Cardiac septum (tissue), 1 donor: Measurements from ENCODE around the gene SCAMP2. TPM values are rescaled to one million over a fixed set of nuclear protein-coding genes. Genes with fewer than 3 reads are reported as not detected.

Experiments
- DNase-seq: peaks from one replicate; pipeline ENCODE4 v3.0.0-alpha.2; 2020; ENCODE audit warnings: low spot score
- intact Hi-C: fragments of 100-400 bp; cut with DNase I; formaldehyde crosslinking; loops from one replicate; pipeline ENCODE4 v1.14.0; 2022
- total RNA-seq: library from RNA; stranded (reverse); fragmentation: NEBNext Ultra II Directional; extraction: Animal tissue kit (Norgen Biotek cat#: 25700); gene quantifications from one replicate; pipeline ENCODE4 v1.2.1, GENCODE V29; 2021
- donor health status: DM: no; HTN: no; CAD: no.

The SCAMP2 gene
- total RNA-seq, 1 donor from 2014 or later: 33.3 TPM

DNA sequence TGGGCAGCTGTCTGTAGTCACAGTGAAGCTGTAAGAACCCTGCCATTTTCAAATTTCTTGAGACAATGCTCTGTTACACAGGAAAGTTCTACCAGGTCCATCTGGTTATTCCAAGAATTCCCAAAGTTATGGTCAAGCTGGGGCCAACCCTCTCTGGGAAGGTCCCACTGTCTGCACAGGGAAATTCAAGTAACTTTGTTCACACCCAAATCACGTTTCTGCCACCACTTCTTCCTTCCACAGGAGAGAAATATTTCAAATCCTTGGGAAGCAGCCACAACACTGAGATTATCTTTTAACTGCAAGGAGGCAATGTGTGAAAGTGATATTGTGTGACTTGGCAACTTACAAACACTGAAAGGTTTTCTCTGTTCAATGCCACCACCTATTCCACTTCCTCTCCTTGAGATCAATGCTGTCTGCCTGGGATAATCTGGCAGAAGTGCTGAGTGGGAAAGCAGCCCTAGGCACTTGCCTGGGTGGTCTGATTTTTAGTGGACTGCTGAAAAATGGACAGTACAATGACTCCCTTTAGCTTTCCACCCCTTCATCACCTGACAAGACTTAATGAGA, 5.6 kb downstream of the SCAMP2 start:
- no peak for DNase-seq
- intact Hi-C loops: no loop called here

DNA sequence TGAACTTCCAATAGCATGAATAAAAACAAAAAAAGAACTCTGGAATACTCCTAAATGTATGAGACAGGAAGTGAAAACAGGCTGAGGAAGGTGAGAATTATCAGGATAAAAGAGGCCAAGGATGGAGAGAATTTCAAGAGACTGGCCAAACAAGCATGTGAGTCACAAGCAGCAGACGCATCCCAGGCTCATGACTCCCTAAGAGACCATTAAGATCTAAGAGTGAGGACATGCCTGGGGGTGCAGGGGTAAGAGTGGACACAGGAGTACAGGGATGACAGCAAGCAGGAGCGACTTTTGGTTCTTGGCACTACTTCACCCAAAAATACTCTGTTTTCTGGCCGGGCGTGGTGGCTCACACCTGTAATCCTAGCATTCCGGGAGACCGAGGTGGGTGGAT, 7.1 kb downstream of the SCAMP2 start:
- no peak for DNase-seq
- intact Hi-C loops: no loop called here

DNA sequence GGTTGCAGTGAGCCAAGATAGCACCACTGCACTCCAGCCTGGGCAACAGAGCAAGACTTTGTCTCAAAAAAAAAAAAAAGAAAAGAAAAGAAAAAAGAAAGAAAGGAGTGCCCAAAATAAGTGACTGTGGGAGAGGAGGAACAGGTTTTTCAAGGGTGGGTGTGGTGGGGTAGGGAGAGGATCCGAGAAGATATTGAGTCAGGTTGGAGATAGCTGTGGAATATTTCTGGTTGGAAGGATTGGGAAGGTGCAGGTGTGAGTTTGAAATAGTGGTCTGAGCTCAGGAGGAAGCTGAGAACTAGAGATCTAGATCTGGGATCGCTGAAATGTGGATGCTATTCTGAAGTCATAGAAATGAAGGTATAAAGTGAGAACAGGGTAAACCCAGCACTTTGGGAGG, 7.8 kb downstream of the SCAMP2 start:
- intact Hi-C loops: no loop called here
- no peak for DNase-seq

DNA sequence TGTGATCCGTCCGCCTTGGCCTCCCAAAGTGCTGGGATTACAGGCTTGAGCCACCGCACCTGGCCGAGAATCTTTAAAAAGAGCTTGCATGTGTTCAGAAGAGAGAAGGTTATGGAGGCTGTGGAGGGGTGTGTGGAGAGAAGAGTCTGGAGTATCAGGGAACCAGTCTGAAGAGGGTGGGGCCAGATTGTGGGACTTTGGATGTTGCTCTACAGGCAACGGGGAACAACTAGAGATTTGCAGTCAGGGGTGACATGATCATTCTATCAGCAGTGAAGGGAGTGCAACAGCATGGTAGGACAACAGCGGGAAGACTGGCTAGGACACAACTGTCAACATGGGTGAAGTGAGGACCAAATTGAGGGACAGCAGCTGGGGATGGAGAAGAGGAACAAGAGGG, 8.9 kb downstream of the SCAMP2 start:
- DNase-seq: no peak
- intact Hi-C loops: no loop called here

DNA sequence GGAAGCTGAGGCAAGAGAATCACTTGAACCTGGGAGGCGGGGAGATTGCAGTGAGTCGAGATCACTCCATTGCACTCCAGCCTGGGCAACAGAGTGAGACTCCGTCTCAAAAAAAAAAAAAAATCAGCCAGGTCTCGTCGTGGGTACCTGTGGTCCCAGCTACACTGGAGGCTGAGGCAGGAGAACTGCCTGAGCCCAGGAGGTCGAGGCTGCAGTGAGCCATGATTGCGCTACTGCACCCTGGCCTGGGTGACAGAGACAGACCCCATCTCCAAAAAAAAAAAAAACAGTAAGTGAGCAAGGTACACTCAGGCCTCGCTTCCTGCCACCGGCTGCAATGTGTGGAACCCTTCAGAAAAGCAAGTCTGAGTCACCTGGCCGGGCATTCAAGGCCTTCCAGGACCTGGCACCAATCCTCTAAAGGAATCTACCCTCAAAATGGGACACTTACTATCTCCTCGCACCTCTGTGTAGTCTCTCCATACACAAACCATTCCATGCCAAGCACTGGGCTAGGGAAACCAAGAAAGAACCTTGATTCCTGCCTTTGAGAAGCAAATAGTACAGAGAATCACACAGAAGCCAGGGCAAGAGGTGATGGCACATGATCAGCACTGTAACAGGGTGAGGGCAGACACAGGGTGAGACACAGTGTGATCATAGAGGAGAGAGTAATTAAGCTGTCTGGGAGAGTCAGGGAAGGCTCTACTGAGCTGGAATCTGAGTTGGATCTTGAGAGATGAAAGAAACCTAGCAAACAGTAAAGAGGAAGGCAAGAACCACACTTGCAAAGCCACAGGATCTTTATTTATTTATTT, 9.7 kb downstream of the SCAMP2 start:
- intact Hi-C loops: no loop called here
- no peak for DNase-seq

DNA sequence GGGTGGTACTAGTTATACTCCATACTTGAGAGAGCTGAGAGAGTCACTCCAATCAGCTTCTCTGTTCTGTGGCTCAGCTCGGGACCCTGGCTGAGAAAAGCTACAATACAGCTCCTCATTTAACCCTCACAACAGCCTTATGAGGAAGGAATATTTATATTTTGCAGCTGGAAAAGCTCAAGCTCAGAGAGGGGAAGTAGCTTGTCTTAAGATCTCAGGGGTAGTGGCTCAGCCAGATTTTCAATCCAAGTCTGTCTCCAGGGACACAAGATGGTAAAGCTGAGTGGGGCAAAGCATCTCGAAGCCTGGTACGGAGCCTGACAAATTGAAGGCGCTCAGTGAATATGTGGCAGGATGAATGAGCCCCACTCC, 14.8 kb downstream of the SCAMP2 start:
- intact Hi-C loops: no loop called here
- no peak for DNase-seq

DNA sequence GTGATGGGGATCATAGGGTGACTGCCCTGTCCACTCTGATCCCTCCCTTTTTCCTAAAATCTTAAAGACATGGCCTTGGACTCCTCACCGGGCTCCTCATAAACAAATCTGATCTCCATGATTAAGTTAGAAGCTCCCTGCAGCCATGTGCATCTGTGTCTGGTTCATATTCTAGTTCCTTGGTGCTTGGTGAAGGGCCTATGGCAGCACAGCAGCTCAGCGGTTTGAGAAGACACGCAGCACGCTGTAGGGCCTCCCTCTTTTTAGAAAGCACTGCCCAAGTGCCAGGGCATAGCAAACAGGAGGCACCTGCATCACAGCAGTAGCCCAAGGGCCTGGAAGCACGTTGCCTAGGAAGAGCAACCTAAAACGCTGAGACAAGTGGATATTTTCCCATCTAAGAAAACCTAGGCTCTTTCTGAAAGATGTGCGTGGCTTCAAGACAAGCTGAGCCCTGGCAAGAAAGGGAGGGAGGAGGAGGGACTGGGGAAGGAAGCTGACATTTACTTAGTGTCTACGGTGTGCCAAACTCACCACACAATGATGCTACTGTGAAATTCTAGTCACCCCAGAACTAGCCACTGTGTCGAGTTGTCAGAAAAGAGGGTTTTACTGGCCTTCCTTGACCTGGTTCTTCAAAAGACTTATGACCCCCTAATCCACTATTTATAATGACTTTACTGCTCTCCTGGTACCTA, 15.3 kb downstream of the SCAMP2 start:
- DNase-seq: no peak
- intact Hi-C loops: no loop called here

DNA sequence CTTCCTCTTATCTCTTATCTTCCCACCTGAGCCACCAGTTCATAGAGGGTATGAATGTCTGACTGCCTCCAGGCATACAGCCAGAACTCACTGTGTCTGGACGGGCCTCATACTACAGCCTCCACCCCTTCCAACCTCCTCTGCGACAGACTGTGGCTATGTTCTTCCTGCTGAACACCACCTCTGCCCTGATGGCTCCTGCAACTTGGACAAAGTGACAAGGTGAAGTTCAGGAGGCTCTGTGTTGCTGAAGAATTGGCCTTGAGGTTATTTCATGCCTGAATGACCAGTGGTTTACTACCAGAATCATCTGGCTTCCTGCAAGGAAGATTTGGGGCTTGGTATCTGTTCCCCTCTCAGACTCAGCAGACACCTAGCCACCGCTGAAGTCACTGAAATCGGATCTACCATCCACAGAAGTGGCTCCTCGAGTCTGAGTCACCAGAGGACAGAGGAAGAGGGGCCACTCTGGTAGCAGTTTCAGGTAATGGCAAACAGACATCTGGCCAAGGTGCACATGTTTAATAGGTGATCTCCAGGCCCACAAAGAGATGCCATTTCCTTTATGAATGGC, 16.0 kb downstream of the SCAMP2 start:
- DNase-seq: no peak
- intact Hi-C loops: no loop called here

DNA sequence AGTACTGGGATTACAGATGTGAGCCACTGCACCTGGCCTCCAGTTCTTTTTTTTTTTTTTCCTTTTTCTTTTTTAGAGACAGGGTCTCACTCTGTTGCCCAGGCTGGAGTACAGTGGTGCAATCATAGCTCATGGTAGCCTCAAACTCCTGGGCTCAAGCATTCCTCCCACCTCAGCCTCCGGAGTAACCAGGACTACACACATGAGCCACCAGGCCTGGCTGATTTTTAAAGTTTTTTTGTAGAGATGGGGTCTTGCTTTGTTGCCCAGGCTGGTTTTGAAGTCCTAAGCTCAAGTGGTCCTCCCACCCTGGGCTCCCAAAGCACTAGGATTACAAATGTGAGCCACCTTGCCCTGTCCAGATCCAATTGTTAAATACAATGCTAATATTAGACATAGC, 16.6 kb downstream of the SCAMP2 start:
- intact Hi-C loops: no loop called here
- no peak for DNase-seq

DNA sequence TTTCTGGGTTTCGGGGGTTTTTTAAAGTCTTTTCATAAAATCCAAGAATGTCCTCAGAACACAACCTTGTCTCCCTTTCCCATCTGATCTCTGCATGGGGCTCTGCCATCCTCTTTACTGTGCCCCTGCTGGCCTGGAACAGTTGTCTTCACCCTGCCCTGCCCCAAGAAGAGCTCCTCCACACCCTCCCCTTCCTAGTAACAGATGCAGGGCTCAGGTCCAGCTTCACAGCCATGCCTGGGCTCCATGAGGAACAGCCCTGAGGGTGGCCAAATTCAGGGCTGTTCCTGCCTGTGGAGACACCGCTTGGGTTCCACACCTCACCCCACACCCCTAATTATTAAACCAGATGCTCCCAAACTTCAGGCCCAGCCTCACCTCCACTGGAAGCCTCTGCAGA, 17.3 kb downstream of the SCAMP2 start:
- intact Hi-C loops: no loop called here
- DNase-seq: no peak

DNA sequence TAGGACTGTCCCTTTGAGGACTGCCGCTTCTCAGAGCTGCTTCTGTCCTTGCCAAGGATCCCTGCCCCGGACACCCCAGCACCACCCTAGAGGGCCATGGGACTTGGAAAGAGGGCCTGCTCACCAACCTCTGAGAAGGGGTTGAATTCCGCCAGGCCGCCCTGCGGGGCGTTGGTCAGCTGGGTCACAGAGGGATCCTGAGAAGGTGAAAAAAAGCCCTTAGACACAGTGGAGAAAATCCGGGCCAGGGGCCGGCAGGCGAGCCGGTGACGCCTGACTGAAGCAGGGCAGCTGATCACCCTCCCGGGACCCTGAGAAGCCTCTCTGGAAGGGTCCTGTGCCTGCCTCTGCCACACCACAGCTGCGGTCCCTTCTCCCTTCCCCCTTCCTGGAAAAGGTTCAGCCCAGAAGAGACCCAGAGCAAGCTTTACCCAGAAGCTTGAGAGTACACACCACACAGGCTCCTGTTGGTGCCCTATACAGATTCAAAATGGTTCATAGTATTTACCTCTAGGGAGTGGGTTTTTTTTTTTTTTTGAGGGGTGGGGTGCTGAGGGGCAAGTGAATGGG, 18.6 kb downstream of the SCAMP2 start:
- intact Hi-C loops: no loop called here
- DNase-seq: no peak

DNA sequence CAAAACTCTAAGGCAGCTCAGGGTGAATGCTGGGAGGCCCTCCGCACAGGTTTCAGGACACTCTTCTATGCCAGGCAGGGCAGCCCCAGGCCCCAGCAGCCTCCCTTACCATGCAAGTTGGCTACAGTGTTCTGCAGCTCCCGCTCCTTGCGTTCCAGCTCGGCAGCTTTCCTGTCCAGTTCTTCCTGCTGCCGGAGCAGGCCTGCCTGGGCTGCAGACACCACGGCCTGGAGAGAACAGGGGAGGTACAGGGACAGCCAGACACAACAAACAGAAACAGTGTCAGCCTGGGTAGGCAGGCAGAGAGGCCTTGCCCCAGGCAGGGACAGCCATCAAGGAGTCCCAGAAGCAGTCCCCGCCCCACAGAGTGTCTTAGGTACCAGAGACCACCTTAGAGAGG, 21.2 kb downstream of the SCAMP2 start:
- no peak for DNase-seq
- intact Hi-C loops: no loop called here

DNA sequence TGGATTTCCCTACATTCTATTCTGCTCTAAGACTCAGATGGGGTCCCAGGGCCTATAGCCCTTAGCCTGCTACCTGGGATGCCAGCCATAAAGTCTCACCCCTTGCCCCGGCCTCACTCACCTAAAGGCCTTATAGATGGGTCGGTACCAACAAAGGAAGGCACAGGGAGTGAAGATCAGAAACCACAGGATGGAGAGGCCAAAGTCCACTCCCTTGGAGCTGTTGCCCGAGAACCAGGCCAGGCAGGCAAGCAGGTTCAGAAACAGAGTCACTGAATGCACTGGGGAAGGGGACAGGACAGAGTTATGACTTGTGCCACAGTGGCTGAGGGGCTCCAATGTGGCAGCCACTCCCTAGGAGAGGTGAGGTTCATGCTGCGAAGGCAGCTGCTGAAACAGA, 22.8 kb downstream of the SCAMP2 start:
- intact Hi-C loops: no loop called here
- DNase-seq: no peak

DNA sequence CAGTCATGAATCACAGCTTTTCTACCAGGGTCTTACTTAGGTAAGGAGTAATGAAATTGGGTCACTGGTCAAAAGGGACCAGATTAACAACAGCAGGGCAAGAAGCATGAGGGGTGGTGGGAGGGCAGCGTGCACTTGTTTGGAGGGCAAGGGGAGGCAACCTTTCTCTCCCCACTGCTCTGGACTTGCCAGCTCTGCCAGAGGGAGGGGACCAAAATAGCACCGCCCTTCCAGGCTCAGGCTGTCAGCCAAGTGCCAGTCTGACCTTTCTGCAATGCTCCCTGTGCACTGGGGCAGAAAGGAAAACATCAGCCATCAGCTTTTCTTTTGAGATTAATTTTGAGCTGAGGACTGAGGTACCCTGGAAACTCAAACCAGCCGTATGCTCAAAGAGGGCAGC, 25.7 kb downstream of the SCAMP2 start:
- intact Hi-C loops: no loop called here
- DNase-seq: no peak

DNA sequence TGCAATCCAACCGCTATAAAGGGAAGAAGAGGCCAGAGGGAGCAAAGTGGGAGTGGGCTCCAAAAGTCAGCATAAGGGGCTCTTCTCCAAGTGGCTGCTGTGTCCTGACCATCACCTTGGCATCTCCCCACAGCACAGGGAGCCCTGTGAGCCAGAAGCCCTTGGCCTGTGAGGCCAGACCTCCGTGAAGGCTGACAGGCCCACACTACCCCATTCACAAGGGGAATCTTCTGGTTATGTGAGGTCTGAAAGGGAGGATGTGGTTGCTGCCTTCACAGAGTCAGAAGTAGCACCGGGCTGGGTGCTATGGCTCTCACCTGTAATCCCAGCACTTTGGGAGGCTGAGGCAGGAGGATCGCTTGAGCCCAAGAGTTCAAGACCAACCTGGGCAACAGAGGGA, 27.6 kb downstream of the SCAMP2 start:
- DNase-seq: no peak
- intact Hi-C loops: no loop called here

DNA sequence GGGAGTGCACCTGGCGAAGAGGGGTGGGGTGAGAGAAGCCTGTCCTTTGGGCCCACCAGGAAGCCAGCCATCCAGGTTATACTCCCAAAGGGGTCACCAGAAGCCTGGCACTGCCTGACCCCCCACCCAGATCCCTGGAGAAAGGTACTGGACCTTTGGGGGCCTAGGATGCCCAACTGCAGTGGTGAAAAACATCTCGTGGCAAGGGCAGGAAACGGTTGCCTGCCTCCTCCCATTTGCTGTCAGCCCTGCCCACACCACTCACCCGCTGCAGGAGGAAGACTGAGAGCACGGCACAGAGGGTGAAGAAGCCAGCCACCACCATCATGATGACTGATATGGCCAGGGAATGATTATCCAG, 28.0 kb downstream of the SCAMP2 start:
- DNase-seq: no peak
- intact Hi-C loops: no loop called here

DNA sequence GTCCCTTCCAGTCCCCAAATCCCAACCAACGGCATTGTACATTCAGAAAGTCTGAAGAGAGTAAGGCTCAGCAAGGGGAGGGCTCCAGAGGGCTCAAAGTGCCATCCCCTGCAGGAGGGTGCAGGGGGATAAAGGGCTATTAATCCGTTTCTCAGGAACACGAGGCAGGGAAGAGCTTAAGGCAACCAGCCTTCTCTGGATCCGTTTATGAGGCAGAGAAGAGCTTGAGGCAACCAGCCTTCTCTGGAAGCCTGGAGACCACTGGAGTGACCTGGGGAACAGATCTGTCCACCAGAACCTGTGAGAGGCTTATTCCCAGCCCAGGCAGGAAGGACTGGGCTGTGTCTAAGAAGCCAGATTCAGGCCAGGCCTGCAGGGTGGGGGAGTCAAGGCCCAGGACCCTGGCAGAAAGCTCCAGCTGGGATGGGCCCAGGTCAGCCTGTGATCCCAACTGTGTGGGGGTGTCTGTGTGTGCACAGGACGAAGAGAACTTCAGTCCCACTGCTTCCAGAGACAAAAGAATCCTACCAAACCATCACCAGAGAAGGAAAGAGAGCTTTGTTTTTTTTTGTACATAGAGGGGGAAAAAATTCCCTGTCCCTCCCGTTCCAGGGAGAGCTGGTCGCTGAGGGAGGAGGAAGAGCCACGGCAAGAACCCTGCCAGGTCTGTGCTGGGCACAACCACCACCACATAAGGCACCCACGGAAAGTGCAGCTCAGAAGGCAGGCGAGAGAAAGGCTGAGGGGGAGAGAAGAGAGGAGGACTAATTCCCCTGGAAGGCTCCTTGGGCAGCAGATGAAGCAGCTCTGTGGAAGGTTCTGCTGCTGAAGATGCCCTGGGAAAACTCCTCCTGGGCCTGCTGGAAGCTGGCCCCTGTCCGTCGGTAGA, 28.6 kb downstream of the SCAMP2 start:
- intact Hi-C loops: no loop called here
- DNase-seq: no peak

DNA sequence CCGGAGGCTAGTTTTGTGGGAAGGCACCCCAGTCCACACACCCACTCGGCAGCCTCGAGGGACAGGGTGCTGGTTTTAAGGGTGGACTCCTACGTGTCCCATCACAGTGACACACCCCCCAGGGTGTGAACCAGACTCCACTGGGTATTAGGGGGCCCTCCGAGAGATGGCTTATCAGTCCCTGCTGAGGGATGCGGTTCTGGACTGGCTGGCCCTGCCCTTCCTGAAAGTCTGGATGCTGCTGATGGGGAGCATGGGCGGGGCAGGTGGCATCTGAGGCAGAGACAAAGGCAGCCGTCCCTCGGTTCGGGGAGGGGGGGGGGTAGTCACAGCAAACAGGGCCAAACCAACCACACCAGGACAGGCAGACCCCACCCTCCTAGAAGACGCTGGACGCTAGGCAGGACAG, 29.3 kb downstream of the SCAMP2 start:
- intact Hi-C loops: loop anchor here (2.0 kb wide), 1 partner anchor 59 kb away; no protein-coding TSS in a partner anchor
- DNase-seq: no peak

DNA sequence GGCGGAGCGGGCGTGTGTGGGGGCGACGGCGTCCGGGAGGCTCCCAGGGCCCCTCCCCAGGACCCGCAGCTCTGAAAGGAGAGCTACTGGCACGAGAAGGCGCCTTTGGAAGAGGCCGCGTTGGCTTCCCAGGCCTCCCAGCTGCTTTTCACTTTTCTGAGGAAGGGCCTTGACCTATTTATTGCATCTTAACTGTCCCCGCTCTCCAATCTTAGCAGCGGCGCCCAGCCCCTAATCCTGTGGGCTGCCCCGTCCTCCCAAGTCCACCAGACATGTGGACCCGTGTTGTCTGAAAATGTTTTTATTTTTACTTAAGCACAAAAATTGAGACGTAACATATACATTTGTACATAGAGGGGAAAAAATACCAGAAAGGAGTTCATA, 29.7 kb downstream of the SCAMP2 start:
- intact Hi-C loops: loop anchor here (2.0 kb wide), 1 partner anchor 59 kb away; no protein-coding TSS in a partner anchor
- no peak for DNase-seq
